ENCODE measurements around the gene SDSL. TPM values are rescaled to one million over a fixed set of nuclear protein-coding genes. Genes with fewer than 3 reads are reported as not detected.

SDSL gene
- total RNA-seq, 1 experiment from 2014 or later: 0.52 TPM

DNA sequence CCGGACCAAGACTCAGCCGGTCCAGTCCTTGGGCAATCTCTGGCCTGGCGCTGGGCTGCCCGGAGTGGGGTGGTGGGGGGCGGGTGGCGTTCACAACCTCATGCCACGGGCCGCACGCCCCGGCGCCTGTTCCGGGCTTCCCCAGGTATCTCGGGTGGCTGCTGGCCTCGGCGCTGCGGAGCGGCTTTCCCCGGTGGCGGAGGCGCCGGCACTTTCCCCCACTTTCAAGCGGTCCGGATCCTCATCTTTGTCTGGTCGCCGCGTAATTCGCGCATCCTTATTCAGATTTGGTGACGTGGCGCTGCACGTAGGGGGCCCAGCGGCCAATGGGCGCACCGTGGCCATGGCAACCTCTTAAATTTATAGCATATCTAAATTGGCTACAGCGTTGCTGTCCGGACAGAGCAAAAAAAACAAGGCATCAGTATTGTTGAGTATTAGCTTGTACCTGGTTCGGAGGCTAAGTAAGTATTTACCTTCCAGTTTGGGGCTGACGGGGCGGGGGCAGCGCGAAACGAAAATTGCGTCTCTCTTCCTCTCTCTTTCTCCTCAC is 49.5 kb downstream of the SDSL start, which contains the start of gene LHX5:
Gene LHX5, minus strand, starts transcription at position 253 of the 553 bp plus-strand sequence. CDS start 373 bp downstream, outside the sequence.
- Mint-ChIP-seq H3K27me3 (ENCODE audit: low read depth) (peaks cover 100% of the 10 kb centered on the region), H3K4me3 (peak within 1 kb of the TSS; percentile 70), H3K9me3 (no peaks in the 10 kb centered on the region), H3K4me1 (peaks cover 69% of the 10 kb centered on the region), H3K27ac (no peak within 1 kb of the TSS), H3K36me3 (no peaks in the 10 kb centered on the region)
- ChIA-PET POLR2A (no interaction called here), CTCF (interaction anchor here (1.5 to 7.2 kb wide), 2 partner anchors 10 to 11 kb away, joined by 4 to 89 read pairs; no protein-coding TSS in a partner anchor)
- peak; percentile 71 for DNase-seq (ENCODE audit: low spot score)
- TF ChIP-seq, protein P1, sequence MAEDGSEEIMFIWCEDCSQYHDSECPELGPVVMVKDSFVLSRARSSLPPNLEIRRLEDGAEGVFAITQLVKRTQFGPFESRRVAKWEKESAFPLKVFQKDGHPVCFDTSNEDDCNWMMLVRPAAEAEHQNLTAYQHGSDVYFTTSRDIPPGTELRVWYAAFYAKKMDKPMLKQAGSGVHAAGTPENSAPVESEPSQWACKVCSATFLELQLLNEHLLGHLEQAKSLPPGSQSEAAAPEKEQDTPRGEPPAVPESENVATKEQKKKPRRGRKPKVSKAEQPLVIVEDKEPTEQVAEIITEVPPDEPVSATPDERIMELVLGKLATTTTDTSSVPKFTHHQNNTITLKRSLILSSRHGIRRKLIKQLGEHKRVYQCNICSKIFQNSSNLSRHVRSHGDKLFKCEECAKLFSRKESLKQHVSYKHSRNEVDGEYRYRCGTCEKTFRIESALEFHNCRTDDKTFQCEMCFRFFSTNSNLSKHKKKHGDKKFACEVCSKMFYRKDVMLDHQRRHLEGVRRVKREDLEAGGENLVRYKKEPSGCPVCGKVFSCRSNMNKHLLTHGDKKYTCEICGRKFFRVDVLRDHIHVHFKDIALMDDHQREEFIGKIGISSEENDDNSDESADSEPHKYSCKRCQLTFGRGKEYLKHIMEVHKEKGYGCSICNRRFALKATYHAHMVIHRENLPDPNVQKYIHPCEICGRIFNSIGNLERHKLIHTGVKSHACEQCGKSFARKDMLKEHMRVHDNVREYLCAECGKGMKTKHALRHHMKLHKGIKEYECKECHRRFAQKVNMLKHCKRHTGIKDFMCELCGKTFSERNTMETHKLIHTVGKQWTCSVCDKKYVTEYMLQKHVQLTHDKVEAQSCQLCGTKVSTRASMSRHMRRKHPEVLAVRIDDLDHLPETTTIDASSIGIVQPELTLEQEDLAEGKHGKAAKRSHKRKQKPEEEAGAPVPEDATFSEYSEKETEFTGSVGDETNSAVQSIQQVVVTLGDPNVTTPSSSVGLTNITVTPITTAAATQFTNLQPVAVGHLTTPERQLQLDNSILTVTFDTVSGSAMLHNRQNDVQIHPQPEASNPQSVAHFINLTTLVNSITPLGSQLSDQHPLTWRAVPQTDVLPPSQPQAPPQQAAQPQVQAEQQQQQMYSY (CRISPR knock-in tag; IDR thresholded peaks at IDR 0.05): peak; percentile 77
- TF ChIP-seq NFYB (CRISPR knock-in tag; conservative IDR thresholded peaks at IDR 0.05; ENCODE audit: low read depth) (peak; percentile 52), ZNF219 (CRISPR knock-in tag; IDR thresholded peaks at IDR 0.05; ENCODE audit: borderline replicate concordance) (no peak), PRRX2 (CRISPR knock-in tag; IDR thresholded peaks at IDR 0.05) (no peak)
- ATAC-seq: peak; percentile 2; the same call in 1 of the 2 replicates

DNA sequence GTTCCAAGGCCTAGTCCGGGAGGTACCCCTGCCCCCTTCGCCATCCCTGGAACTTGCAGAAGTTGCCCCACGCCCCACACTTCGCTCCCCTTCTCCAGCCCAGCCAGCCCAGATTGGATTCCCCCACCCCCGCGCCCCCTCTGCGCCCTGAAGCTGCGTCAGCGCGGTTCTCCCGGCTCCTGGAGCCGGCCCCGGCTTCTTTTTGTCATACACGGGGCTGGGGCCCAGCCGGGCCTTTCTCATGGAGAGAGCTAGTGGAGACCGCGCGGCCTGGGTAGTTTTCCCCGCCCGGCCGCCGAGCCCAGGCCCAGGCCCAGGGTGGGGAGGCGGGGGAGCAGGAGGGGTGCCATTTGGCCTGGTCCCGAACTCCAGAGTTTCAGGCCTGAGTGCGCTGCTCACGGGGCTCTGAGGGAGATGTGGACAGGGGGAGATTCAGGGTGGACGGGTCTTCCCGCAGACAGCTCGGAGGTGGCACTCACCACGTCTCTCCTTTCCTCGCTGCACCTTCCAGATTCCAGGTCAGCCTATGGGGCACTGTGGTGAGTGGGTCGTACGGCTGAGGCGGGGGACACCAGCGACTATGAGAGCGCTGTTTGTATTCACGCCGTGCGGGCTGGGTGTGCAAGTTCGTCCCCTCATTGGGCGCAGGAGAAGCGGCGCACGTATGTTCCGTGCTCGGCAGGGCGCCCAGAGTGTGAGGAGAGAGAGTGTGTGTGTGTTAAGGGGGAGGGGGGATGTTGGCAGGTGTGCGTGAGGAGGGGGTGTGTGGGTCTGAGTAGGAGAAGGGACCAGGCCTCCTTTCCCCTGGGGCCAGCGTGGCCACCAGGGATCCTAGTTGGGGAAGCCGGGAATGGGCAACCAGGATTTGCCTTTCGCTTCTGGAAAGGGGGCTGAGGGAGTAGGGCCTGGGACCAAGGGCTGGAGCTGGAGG is 50.3 kb downstream of the SDSL start:
- H3K27ac Mint-ChIP-seq: no peak overlapping the region
- no peaks in the 10 kb centered on the region for H3K36me3 Mint-ChIP-seq
- DNase-seq (ENCODE audit: low spot score) (peak; percentile 62), ATAC-seq (peak; percentile 15)
- H3K27me3 Mint-ChIP-seq (ENCODE audit: low read depth): peaks cover 98% of the 10 kb centered on the region
- TF ChIP-seq, protein P1 (CRISPR knock-in tag; IDR thresholded peaks at IDR 0.05): peak; percentile 83
- 0 out of 2 replicates have a peak, but pooled peaks have one; percentile 26 for TF ChIP-seq TP53 (CRISPR knock-in tag; IDR thresholded peaks at IDR 0.05)
- TF ChIP-seq, protein P2, sequence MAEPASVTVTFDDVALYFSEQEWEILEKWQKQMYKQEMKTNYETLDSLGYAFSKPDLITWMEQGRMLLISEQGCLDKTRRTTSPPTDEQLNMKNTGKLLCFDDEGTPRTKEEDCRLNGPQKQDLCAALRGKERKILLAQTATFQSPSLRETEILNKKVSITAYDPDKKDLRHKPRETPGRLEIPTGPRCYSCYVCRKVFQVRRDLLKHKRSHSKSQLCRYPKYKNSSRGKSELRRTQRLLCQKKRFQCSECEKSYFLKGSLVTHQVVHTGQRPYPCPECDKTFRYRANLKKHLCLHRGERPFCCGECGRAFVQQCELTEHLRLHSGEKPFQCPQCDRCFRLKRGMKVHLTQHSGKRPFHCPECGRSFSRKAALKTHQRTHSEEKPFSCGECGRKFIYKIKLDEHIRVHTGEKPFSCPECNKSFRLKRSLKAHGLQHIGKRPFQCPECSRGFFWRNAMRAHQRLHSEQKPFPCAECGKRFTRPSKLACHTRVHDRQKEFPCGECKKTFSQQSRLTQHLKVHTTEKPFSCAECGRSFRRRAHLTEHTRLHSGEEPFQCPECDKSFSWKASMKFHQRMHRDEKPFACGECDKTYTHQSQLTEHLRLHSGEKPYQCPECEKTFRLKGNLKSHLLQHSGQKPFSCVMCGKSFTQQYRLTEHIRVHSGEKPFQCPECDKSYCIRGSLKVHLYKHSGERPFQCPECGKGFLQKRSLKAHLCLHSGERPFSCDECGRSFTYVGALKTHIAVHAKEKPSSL (CRISPR knock-in tag; conservative IDR thresholded peaks at IDR 0.05): no peak
- TF ChIP-seq, protein P3, sequence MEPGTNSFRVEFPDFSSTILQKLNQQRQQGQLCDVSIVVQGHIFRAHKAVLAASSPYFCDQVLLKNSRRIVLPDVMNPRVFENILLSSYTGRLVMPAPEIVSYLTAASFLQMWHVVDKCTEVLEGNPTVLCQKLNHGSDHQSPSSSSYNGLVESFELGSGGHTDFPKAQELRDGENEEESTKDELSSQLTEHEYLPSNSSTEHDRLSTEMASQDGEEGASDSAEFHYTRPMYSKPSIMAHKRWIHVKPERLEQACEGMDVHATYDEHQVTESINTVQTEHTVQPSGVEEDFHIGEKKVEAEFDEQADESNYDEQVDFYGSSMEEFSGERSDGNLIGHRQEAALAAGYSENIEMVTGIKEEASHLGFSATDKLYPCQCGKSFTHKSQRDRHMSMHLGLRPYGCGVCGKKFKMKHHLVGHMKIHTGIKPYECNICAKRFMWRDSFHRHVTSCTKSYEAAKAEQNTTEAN (CRISPR knock-in tag; IDR thresholded peaks at IDR 0.05): peak; percentile 96
- H3K9me3 Mint-ChIP-seq: no peaks in the 10 kb centered on the region
- H3K4me3 Mint-ChIP-seq: peak overlapping the region; percentile 70
- ChIA-PET CTCF (interaction anchor here (0.6 to 7.2 kb wide), 4 partner anchors 10 to 346 kb away, joined by 3 to 89 read pairs (median 6); no protein-coding TSS in a partner anchor), POLR2A (no interaction called here)
- peaks cover 70% of the 10 kb centered on the region for H3K4me1 Mint-ChIP-seq
